ENCODE data around the gene SERPINB10.

The SERPINB10 gene

GRCh38 chr18:63951302-63951705, 43.5 kb downstream of the SERPINB10 start:
- no peak for DNase-seq

DNA sequence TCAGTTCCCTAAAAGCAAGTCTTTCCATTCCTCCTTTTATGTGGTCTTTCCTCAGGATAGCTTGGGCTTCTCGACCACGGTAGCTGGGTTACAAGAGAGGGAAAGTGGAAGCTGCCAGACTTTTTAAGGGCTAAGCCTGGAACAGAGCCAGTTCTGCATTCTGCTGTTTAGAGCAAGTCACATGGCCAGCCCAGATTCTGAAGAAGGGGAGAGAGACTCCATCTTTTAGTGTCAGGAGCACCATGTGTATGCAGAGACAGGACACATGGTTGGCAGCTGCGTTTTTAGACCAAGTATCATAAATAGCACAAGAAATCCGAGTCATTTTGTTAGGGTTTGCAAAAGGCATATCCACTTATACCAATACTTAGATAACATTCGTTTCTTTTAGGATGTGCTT, 46.1 kb downstream of the SERPINB10 start:
- no peak for DNase-seq

- no peak for DNase-seq
These were observed 49.0 kb downstream of the SERPINB10 start for GRCh38 chr18:63956755-63957154.

DNA sequence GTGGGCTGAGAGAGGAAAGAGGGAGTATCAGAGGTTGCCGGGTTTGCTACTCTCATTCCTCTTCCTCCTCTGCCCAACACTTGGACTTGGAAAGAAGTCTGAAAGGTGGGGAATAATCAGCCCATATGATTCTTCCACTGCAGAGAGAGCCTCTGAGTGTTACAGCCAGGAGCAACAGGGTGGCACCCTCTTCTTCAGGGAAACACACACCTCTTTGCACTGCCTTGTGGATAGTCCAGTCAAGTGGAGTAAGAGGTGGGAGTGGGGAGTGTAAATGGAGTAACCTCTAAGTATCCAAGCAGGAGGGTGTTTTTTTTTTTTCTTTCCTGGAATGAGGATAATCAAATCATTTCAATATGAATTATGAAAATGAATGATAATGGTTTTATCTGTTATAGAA, 53.1 kb downstream of the SERPINB10 start:
- DNase-seq = no peak

DNA sequence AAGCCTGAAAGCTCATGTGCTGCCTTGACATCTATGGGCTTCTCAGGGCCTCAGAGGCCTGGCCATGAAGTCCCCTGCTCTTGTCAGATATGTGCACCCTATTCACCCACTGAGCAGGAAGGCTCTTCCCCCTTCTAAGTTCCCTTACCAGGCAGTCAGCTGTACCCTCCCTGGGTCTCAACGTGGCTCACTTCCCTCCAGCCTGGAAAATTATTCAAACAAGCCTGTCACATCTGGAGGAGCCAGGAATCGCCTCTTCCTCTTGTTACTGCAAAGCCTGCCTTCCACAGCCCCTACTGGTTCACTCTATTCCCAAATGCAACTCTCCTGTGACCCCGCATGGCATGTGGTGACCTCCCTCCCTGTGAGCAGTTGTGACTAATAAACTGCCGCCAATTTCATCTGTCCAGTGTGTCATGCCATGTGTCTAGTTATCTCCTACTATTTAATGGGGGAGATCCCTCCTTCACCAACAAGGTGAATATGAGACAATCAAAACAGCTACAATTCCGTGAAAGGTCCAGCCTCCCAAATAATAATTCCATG, 53.8 kb downstream of the SERPINB10 start:
- no peak for DNase-seq

DNA sequence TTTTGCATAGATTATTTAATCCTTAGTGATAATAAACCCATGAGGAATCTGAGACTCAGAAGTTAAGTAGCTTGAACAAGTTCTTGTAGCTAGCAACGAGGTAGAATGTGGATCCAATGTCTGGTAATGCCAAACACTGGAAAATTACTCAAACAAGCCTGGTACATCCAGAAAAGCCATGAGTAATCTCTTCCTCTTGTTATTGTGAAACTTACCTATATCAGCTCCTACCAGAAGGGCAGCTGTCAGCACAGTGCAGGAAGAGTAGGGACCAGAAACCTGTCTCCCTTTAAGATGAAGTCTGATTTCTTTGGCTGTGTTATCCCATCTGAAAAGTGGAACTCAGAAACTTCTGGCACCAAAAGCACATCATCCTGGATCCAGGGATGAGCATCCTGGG, 54.4 kb downstream of the SERPINB10 start:
- DNase-seq = no peak

GRCh38 chr18:63963615-63964256, 56.0 kb downstream of the SERPINB10 start:
- no peak for DNase-seq

GRCh38 chr18:63964908-63965307, 57.1 kb downstream of the SERPINB10 start:
- DNase-seq = no peak

DNA sequence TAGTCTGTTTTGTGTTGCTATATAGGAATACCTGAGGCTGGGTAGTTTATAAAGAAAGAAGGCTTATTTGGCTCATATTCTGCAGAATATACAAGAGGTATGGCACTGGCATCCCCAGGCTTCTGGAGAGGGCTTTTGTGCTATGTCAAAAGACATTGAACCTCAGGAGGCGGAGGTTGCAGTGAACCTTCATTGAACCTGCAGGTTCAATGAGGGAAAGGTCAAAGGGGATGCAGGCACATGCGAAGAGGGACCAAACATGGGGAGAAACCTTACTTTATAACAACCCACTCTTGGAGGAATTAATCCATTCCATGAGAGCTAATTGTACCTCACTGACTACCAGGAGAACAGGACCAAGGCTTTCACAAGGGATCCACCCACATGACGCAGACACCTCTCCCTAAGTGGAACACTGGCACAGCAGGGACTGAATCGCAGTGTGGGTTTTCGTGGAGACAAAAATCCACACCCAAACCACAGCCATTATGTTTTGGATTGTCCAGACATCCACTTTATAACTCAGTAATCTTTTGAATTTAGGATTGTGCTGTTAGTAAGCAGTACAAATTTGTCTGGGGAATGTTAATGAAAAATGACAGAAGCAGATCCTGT, 58.1 kb downstream of the SERPINB10 start:
- DNase-seq = no peak

GRCh38 chr18:63969942-63970808, 62.4 kb downstream of the SERPINB10 start, which contains the start of gene SERPINB8:
Gene SERPINB8 (plus strand): TSS chr18:63970081. CDS start chr18:63978309, 8,228 bp downstream.
- peak; percentile 80 for DNase-seq

DNA sequence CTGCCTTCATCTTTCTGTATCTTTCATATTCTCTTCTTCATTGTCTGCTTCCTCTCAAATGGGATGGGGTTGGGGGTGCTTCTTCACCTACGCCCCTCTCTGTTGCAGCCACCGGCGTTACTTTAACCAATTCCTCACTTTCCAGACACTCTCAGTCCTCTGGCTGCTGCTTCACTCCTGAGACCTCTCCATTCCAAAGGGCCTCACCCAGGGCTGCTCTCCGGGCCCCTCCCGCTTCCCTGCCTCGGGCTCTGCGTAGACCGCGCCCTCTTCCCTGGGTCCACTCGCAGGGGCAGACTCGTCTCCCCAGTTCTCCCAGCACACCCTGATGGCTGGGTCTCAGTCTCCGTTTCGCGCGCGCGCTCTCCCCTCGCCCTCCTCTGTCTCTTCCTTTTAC, 63.0 kb downstream of the SERPINB10 start:
- DNase-seq = no peak

- no peak for DNase-seq
These were observed 63.7 kb downstream of the SERPINB10 start for GRCh38 chr18:63971320-63972001.

- DNase-seq = no peak
These were observed 64.2 kb downstream of the SERPINB10 start for GRCh38 chr18:63972002-63972376.

GRCh38 chr18:63974991-63975390, 67.2 kb downstream of the SERPINB10 start:
- DNase-seq = no peak

- DNase-seq = no peak
These were observed 67.9 kb downstream of the SERPINB10 start for GRCh38 chr18:63975628-63976027.

- no peak for DNase-seq
These were observed 69.3 kb downstream of the SERPINB10 start for GRCh38 chr18:63977040-63977439.

DNA sequence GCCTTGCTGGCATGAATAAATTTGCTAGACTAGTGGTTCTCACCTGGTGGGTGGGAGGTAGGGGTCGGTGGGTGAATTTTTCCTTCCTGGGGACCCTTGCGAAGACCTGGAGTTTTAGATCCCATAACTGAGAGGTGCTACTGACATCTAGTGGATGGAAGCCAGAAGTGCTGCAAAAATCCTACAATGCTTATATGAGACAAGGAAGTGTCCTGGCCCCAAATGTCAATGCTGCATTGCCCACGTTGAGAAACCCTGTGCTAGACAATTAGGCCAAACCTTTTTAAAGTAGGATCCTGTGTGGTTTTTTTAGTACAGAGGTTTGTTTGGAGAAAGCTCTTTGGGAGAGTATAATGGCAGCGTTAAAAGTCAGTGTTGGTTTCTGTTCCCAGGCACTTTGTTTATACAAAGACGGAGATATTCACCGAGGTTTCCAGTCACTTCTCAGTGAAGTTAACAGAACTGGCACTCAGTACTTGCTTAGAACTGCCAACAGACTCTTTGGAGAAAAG, 71.7 kb downstream of the SERPINB10 start:
- no peak for DNase-seq

DNA sequence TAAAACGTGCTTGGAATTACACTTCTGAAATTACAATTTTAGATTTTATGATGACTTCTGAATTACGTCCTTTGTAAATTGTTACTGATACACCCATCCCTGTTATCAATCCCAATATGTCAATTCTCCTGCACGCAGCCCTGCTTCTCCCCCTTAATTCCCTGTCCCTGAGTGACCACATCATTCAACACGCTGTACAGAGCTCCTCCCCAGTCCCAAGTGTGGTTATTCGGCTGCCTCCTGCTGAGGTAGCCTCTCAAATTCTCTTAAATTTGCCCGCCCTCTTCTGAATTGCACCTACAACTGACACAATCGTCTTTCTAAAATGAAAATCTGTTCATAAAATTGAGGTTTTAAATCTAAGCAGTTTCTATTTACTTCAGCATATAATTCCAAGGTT, 72.3 kb downstream of the SERPINB10 start:
- no peak for DNase-seq

DNA sequence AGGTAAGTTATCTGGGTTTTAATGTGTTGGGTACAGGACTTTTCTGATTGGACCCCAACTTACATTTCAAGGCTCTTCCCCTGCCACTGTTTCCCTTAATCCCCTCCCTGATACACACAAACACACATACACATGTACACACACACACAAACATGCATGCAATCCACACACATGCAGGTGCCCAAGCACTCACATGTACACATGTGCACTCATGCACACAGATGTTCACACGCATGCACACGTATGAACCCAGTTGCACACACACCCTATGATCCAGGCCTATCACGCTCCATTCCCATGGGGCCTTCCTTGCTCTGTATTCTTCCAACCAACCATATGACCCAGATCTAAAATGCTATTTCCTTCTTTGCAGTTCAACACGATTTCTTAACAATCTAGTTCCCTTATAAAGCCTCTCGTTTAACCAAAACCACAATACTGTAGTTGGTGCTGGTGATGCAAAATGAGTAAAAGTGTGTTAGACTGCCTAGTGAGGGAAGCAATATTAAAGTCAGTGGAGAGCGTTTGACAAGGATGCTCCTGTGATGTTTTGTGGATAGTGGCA, 73.2 kb downstream of the SERPINB10 start:
- no peak for DNase-seq

DNA sequence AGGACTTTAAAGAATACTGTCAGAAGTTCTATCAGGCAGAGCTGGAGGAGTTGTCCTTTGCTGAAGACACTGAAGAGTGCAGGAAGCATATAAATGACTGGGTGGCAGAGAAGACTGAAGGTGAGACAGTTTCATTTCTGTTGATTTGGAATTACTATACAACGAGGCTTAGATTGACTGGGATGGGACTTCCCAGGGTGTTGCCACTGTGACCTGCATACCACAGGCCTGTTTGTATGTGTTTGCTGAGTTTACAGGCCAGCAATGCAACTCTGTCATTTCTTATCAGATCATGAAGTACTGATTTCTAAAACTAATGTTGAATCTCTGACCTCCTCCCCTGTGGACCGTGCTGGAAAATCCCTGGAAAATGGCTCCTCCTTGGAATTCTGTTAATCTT, 74.0 kb downstream of the SERPINB10 start:
- DNase-seq = no peak

- DNase-seq = no peak
These were observed 74.6 kb downstream of the SERPINB10 start for GRCh38 chr18:63982361-63982760.
